Neural cell (in vitro differentiated cells): ENCODE results near the gene GABBR2.

Experiments
- CTCF ChIP-seq: fragments of 450-650 bp; IDR thresholded peaks from 2 replicates; pipeline ENCODE4 v1.5.1; 2014; ENCODE audit warnings: antibody characterized with exemption, mild to moderate bottlenecking, moderate library complexity; ENCODE audit not compliant: poor library complexity, severe bottlenecking
- EP300 ChIP-seq: fragments of 450-650 bp; conservative IDR thresholded peaks from 2 replicates; pipeline ENCODE4 v1.6.1; 2014; ENCODE audit warnings: antibody characterized with exemption, mild to moderate bottlenecking, moderate library complexity; ENCODE audit not compliant: poor library complexity, severe bottlenecking
- EZH2 ChIP-seq: fragments of 200-600, 300-800 bp; shearing (Covaris generic), sonication (generic); IDR thresholded peaks from 2 replicates; pipeline ENCODE4 v1.6.1; 2014; ENCODE audit warnings: antibody characterized with exemption, low read length, borderline replicate concordance, mild to moderate bottlenecking; ENCODE audit not compliant: insufficient read depth, poor library complexity, severe bottlenecking
- MXI1 ChIP-seq: fragments of 450-650 bp; conservative IDR thresholded peaks from 2 replicates; pipeline ENCODE4 v1.6.1; 2014; ENCODE audit warnings: antibody characterized with exemption, mild to moderate bottlenecking; ENCODE audit not compliant: poor library complexity, severe bottlenecking
- POLR2AphosphoS5 ChIP-seq: IDR thresholded peaks from 2 replicates; pipeline ENCODE4 v1.6.1; 2012
- RAD21 ChIP-seq: fragments of 450-650 bp; conservative IDR thresholded peaks from 2 replicates; pipeline ENCODE4 v1.6.1; 2014; ENCODE audit warnings: antibody characterized with exemption, mild to moderate bottlenecking, moderate library complexity
- SMC3 ChIP-seq: fragments of 450-650 bp; conservative IDR thresholded peaks from 2 replicates; pipeline ENCODE4 v1.6.1; 2014; ENCODE audit warnings: antibody characterized with exemption, mild to moderate bottlenecking, moderate library complexity; ENCODE audit not compliant: poor library complexity
- TAF1 ChIP-seq: IDR thresholded peaks from 2 replicates; pipeline ENCODE4 v1.6.1; 2012; ENCODE audit warnings: low read depth
- TF ChIP-seq, protein P1 (sequence below): IDR thresholded peaks from 2 replicates; pipeline ENCODE4 v1.6.1; 2012; ENCODE audit warnings: borderline replicate concordance

DNA sequence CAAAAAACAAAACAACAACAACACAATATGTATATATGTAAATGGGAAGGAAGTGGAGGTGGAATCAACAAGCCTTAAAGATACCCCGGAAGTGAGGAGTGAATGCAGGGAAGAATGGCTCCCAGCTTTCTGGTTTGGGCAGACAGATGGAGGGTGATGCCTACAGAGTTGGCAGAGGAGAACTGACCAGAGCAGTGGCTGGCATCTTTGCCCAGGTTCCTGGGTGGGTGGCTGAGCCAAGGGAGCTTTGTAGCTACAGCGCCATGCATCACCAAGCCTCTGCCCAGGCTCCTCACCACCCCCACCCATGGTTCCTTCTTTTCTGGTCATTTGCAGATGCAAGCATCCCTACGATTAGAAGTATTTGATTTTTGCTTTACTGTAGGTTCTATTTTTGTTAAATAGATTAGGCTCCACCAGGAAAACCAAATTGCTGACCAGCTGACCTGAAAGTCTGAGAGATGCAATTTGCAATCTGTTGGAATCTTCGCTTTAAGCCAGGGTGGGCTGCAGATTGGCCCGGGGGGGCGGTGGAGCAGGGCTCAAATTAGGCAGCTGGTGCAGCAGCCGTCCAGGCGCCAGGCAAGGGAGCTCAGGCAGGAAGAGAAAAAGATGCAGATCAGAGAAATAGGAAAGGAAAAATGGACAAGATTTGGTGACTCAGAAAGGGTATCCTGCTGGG is 290.0 kb downstream of the GABBR2 start:
- TF ChIP-seq SMC3 (no peak), EP300 (no peak), CTCF (no peak), POLR2AphosphoS5 (no peak), EZH2 (no peak), TAF1 (no peak), MXI1 (no peak), RAD21 (no peak)
- TF ChIP-seq, protein P1, sequence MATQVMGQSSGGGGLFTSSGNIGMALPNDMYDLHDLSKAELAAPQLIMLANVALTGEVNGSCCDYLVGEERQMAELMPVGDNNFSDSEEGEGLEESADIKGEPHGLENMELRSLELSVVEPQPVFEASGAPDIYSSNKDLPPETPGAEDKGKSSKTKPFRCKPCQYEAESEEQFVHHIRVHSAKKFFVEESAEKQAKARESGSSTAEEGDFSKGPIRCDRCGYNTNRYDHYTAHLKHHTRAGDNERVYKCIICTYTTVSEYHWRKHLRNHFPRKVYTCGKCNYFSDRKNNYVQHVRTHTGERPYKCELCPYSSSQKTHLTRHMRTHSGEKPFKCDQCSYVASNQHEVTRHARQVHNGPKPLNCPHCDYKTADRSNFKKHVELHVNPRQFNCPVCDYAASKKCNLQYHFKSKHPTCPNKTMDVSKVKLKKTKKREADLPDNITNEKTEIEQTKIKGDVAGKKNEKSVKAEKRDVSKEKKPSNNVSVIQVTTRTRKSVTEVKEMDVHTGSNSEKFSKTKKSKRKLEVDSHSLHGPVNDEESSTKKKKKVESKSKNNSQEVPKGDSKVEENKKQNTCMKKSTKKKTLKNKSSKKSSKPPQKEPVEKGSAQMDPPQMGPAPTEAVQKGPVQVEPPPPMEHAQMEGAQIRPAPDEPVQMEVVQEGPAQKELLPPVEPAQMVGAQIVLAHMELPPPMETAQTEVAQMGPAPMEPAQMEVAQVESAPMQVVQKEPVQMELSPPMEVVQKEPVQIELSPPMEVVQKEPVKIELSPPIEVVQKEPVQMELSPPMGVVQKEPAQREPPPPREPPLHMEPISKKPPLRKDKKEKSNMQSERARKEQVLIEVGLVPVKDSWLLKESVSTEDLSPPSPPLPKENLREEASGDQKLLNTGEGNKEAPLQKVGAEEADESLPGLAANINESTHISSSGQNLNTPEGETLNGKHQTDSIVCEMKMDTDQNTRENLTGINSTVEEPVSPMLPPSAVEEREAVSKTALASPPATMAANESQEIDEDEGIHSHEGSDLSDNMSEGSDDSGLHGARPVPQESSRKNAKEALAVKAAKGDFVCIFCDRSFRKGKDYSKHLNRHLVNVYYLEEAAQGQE = no peak
